ENCODE measurements around the gene TDG.

TDG gene

GRCh38 chr12:103965590-103966504 lies at the start of gene TDG:
TDG (plus strand) TSS chr12:103965872; CDS start chr12:103966038, 166 bp downstream.
- in situ Hi-C loops (cut with MboI; ENCODE audit: low sequenced_read_pairs) = no loop called here

- in situ Hi-C loops (cut with MboI; ENCODE audit: low sequenced_read_pairs) = no loop called here
Observed at GRCh38 chr12:103917873-103918272, 47.8 kb upstream of the TDG start.

- in situ Hi-C loops (cut with MboI; ENCODE audit: low sequenced_read_pairs) = no loop called here
Observed at GRCh38 chr12:103924761-103925641, 40.7 kb upstream of the TDG start.

- in situ Hi-C loops (cut with MboI; ENCODE audit: low sequenced_read_pairs) = no loop called here
Observed at GRCh38 chr12:103928682-103929045, 37.0 kb upstream of the TDG start.

GRCh38 chr12:103929046-103929783 lies 36.5 kb upstream of the TDG start:
- in situ Hi-C loops (cut with MboI; ENCODE audit: low sequenced_read_pairs) = no loop called here

GRCh38 chr12:103929784-103930033 lies 36.0 kb upstream of the TDG start:
- in situ Hi-C loops (cut with MboI; ENCODE audit: low sequenced_read_pairs) = no loop called here

- in situ Hi-C loops (cut with MboI; ENCODE audit: low sequenced_read_pairs) = no loop called here
Observed at GRCh38 chr12:103930034-103930786, 35.5 kb upstream of the TDG start, which contains the start of gene HSP90B1. HSP90B1 (plus strand) TSS chr12:103930410; CDS start chr12:103930516, 106 bp downstream.

- in situ Hi-C loops (cut with MboI; ENCODE audit: low sequenced_read_pairs) = no loop called here
Observed at GRCh38 chr12:103930787-103931735, 34.6 kb upstream of the TDG start.

GRCh38 chr12:103933237-103933636 lies 32.4 kb upstream of the TDG start:
- in situ Hi-C loops (cut with MboI; ENCODE audit: low sequenced_read_pairs) = no loop called here

GRCh38 chr12:103936679-103937078 lies 29.0 kb upstream of the TDG start:
- in situ Hi-C loops (cut with MboI; ENCODE audit: low sequenced_read_pairs) = no loop called here

- in situ Hi-C loops (cut with MboI; ENCODE audit: low sequenced_read_pairs) = no loop called here
Observed at GRCh38 chr12:103944964-103945363, 20.7 kb upstream of the TDG start.

- in situ Hi-C loops (cut with MboI; ENCODE audit: low sequenced_read_pairs) = no loop called here
Observed at GRCh38 chr12:103947871-103948555, 17.7 kb upstream of the TDG start.

- in situ Hi-C loops (cut with MboI; ENCODE audit: low sequenced_read_pairs) = no loop called here
Observed at GRCh38 chr12:103948746-103949406, 16.8 kb upstream of the TDG start.

GRCh38 chr12:103952497-103952896 lies 13.2 kb upstream of the TDG start:
- in situ Hi-C loops (cut with MboI; ENCODE audit: low sequenced_read_pairs) = no loop called here

GRCh38 chr12:103955811-103956508 lies 9.7 kb upstream of the TDG start:
- in situ Hi-C loops (cut with MboI; ENCODE audit: low sequenced_read_pairs) = no loop called here

- in situ Hi-C loops (cut with MboI; ENCODE audit: low sequenced_read_pairs) = no loop called here
Observed at GRCh38 chr12:103956509-103957027, 9.1 kb upstream of the TDG start.

- in situ Hi-C loops (cut with MboI; ENCODE audit: low sequenced_read_pairs) = no loop called here
Observed at GRCh38 chr12:103957865-103958388, 7.7 kb upstream of the TDG start.

Measured in HL-60/S4 (cell line).